ENCODE data around the gene RPL22. TPM values are rescaled to one million over a fixed set of nuclear protein-coding genes. Genes with fewer than 3 reads are reported as not detected.

Gene RPL22
- total RNA-seq, 4 donors from 2014 or later = 75.5 to 237 (median 192) TPM

DNA sequence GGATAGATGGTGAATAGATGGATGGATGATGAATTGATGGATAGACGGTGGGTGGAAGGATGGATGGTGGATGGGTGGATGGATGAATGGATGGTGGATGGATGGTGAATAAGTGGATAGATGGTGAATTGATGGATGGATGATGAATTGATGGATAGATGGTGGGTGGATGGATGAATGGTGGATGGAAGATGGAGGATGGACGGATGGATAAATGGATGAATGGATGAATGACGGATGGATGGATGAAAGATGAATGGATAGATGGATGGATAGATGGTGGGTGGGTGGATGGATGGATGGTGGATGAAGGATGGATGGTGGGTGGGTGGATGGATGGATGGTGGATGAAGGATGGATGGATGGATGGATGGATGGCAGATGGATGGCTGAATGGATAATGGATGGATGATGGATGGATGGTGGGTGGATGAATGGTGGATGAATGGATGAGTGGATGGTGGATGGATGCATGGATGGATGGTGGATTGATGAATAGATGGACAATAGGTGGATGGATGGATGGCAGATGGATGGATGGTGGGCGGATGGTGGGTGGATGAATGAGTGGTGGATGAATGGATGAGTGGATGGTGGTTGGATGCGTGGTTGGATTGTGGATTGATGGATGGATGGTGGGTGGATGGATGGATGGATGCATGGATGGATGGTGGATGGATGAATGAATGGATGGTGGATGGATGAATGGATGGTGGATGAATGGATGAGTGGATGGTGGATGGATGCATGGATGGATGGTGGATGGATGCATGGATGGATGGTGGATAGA is 24.6 kb downstream of the RPL22 start:
- Histone ChIP-seq H3K4me3 (no peak overlapping the region), H3K27ac (no peak overlapping the region), H3K27me3 (peaks cover 3 to 93% (median 14%) of the 10 kb centered on the region in 4 donors), H3K36me3 (no peaks in the 10 kb centered on the region), H3K4me1 (peaks cover 7 to 20% (median 14%) of the 10 kb centered on the region in 3 donors), H3K9me3 (no peaks in the 10 kb centered on the region)
- 79 to 90% methylated on average over 5 of the region's 5 CpGs for WGBS, 2 donors
- TF ChIP-seq CTCF (IDR thresholded peaks at IDR 0.05) (no peak), POLR2A (IDR thresholded peaks at IDR 0.05) (no peak)
- DNase-seq = no peak
- intact Hi-C loops (cut with DNase I) = no loop called here

- intact Hi-C loops (cut with DNase I) = no loop called here
- 70 to 73% methylated on average over 5 of the region's 10 CpGs for WGBS, 2 donors
- Histone ChIP-seq H3K27me3 (peaks cover 0 to 93% (median 1%) of the 10 kb centered on the region in 4 donors), H3K4me3 (no peak overlapping the region), H3K27ac (no peak overlapping the region), H3K36me3 (no peaks in the 10 kb centered on the region), H3K9me3 (no peaks in the 10 kb centered on the region), H3K4me1 (peaks cover 0 to 5% (median 0%) of the 10 kb centered on the region in 3 donors)
- TF ChIP-seq POLR2A (IDR thresholded peaks at IDR 0.05) (no peak), CTCF (IDR thresholded peaks at IDR 0.05) (no peak)
- DNase-seq = no peak
Measured at GRCh38 chr1:6172549-6172948, 26.8 kb downstream of the RPL22 start.

GRCh38 chr1:6171548-6172124 is 27.8 kb downstream of the RPL22 start:
- Histone ChIP-seq H3K4me1 (peaks cover 0 to 5% (median 0%) of the 10 kb centered on the region in 3 donors), H3K36me3 (no peaks in the 10 kb centered on the region), H3K27ac (no peak overlapping the region), H3K4me3 (no peak overlapping the region), H3K9me3 (no peaks in the 10 kb centered on the region), H3K27me3 (peaks cover 0 to 92% (median 0%) of the 10 kb centered on the region in 4 donors)
- DNase-seq = no peak
- intact Hi-C loops (cut with DNase I) = no loop called here
- peak in 1 of 6 experiments; percentile 15 for TF ChIP-seq CTCF (IDR thresholded peaks at IDR 0.05)
- no peak for TF ChIP-seq POLR2A (IDR thresholded peaks at IDR 0.05)
- 33 to 43% methylated on average over 2 to 3 of the region's 10 CpGs for WGBS, 2 donors

GRCh38 chr1:6170742-6171201 is 28.6 kb downstream of the RPL22 start:
- TF ChIP-seq POLR2A (IDR thresholded peaks at IDR 0.05) (no peak), CTCF (IDR thresholded peaks at IDR 0.05) (no peak)
- no peak for DNase-seq
- Histone ChIP-seq H3K9me3 (no peaks in the 10 kb centered on the region), H3K27me3 (peaks cover 0 to 92% (median 0%) of the 10 kb centered on the region in 4 donors), H3K36me3 (no peaks in the 10 kb centered on the region), H3K27ac (no peak overlapping the region), H3K4me1 (peaks cover 0 to 5% (median 0%) of the 10 kb centered on the region in 3 donors), H3K4me3 (no peak overlapping the region)
- intact Hi-C loops (cut with DNase I) = no loop called here
- WGBS, 2 donors = 30% methylated on average over 15 of the region's 19 CpGs; no CpG with 5 or more reads in 1 of the 2 donors

DNA sequence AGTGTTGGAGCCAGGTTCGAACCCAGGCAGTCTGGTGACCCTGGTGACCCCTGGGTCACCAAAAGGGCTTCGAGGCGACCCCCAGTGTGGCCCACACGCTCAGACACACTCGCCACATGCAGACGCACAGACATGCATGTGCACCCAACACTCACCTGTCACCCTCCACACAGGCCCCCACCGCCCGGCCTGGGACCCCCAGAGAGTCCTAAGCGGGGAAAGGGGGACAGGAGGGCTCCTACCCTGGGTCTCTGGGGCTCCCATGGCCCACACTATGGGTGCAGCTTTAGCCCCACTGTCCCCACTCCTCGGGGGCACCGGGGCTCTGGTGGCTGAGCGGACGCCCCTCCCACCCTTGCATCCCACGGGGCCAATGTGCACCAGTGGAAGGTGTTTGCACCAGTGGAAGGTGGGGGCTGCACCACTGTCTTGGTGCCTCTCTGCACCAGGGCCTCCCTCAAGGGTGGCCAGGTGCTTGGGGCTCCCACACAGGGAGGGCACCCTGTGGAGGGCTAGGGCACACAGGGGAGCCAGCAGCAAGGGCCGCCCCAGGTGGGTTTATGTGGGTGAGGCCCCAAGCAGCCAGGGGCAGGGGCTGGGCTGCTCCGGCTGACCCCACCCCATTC is 29.2 kb downstream of the RPL22 start:
- 75 to 78% methylated on average over 4 to 6 of the region's 16 CpGs for WGBS, 2 donors
- TF ChIP-seq POLR2A (IDR thresholded peaks at IDR 0.05) (no peak), CTCF (IDR thresholded peaks at IDR 0.05) (no peak)
- intact Hi-C loops (cut with DNase I) = no loop called here
- Histone ChIP-seq H3K4me3 (no peak overlapping the region), H3K4me1 (peaks cover 0 to 5% (median 0%) of the 10 kb centered on the region in 3 donors), H3K27ac (no peak overlapping the region), H3K9me3 (no peaks in the 10 kb centered on the region), H3K27me3 (peaks cover 0 to 92% (median 0%) of the 10 kb centered on the region in 4 donors), H3K36me3 (no peaks in the 10 kb centered on the region)
- no peak for DNase-seq

Measured in esophagus squamous epithelium (tissue), 5 donors.